Nucleus accumbens (tissue), 56 donors: Measurements from ENCODE around the gene THPO.
A peak's percentile ranks its signal among the peaks of the same experiment; 100 is the strongest.

Experiments used
- DNase-seq, 56 donors: peaks; one replicate each; lab custom pipeline; 2025; lab: John Stamatoyannopoulos, UW

Gene THPO

GRCh38 chr3:184386047-184386806 is 8.2 kb upstream of the THPO start:
- DNase-seq, result no peak

GRCh38 chr3:184384856-184385422 is 6.9 kb upstream of the THPO start:
- DNase-seq, result peak in 3 of 56 donors; percentile 14 to 28 (median 18)

- DNase-seq, result no peak
Observed at GRCh38 chr3:184384342-184384741, 6.3 kb upstream of the THPO start.

- no peak for DNase-seq
Observed at GRCh38 chr3:184383033-184383740, 5.2 kb upstream of the THPO start.

- DNase-seq, result no peak
Observed at GRCh38 chr3:184382326-184383032, 4.5 kb upstream of the THPO start.

- DNase-seq, result no peak
Observed at GRCh38 chr3:184381261-184382224, 3.5 kb upstream of the THPO start.

GRCh38 chr3:184380627-184381260 is 2.7 kb upstream of the THPO start:
- DNase-seq, result no peak

GRCh38 chr3:184380185-184380626 is 2.2 kb upstream of the THPO start:
- peak in 32 of 56 donors; percentile 9 to 72 (median 26) for DNase-seq

GRCh38 chr3:184379358-184380184 is 1.6 kb upstream of the THPO start, which contains the start of gene CHRD:
CHRD (plus strand) TSS chr3:184380054; CDS start chr3:184380319, 265 bp downstream.
- no peak for DNase-seq

GRCh38 chr3:184378651-184379357 is 797 bp upstream of the THPO start:
- DNase-seq, result no peak

GRCh38 chr3:184377374-184377773 is 633 bp downstream of the THPO start:
- no peak for DNase-seq

GRCh38 chr3:184375747-184376461 is 2.1 kb downstream of the THPO start:
- no peak for DNase-seq

- no peak for DNase-seq
Observed at GRCh38 chr3:184373422-184373821, 4.6 kb downstream of the THPO start.

- no peak for DNase-seq
Observed at GRCh38 chr3:184372911-184373310, 5.1 kb downstream of the THPO start.

GRCh38 chr3:184372296-184372821 is 5.6 kb downstream of the THPO start:
- peak in 1 of 56 donors; percentile 15 for DNase-seq

- peak in 53 of 56 donors; percentile 16 to 86 (median 58) for DNase-seq
Observed at GRCh38 chr3:184371570-184372018, 6.4 kb downstream of the THPO start.
